HCT116 (cell line): ENCODE measurements around the gene GJA3.

Experiments used
- CEBPB ChIP-seq: IDR thresholded peaks from 2 replicates; pipeline ENCODE4 v1.6.1; 2012; ENCODE audit warnings: low read depth
- EZH2 ChIP-seq: fragments of 200-600 bp; sonication (generic); IDR thresholded peaks from 2 replicates; pipeline ENCODE4 v1.6.1; 2017; ENCODE audit warnings: antibody characterized with exemption, mixed run types
- POLR2A ChIP-seq: IDR thresholded peaks from 2 replicates; pipeline ENCODE4 v1.7.0; 2011; ENCODE audit warnings: borderline replicate concordance; ENCODE audit not compliant: insufficient read depth, insufficient read length; ENCODE audit errors: extremely low read depth
- POLR2AphosphoS5 ChIP-seq: IDR thresholded peaks from 2 replicates; pipeline ENCODE4 v1.6.1; 2011; ENCODE audit warnings: mild to moderate bottlenecking, low read depth, low read length, moderate library complexity
- SIN3A ChIP-seq: IDR thresholded peaks from 2 replicates; pipeline ENCODE4 v1.6.1; 2012; ENCODE audit warnings: low read depth
- SP1 ChIP-seq: IDR thresholded peaks from 2 replicates; pipeline ENCODE4 v1.6.1; 2012; ENCODE audit warnings: low read depth
- YY1 ChIP-seq: IDR thresholded peaks from 2 replicates; pipeline ENCODE4 v1.6.1; 2011; ENCODE audit warnings: low read length, low read depth, moderate library complexity, mild to moderate bottlenecking; ENCODE audit not compliant: insufficient replicate concordance; ENCODE audit errors: extremely low read depth
- TF ChIP-seq, protein P1 (sequence below), 3 experiments: fragments of 200-600 bp in 1 of 3; sonication (generic) in 1 of 3; IDR thresholded peaks in 2 of 3; conservative IDR thresholded peaks in 1 of 3; 2 replicates each; pipeline ENCODE4 v1.5.1; 2012 to 2017; ENCODE audit warnings: low read depth in 2 of 3, low read length in 2 of 3, antibody characterized with exemption in 1 of 3, borderline replicate concordance in 1 of 3, control low read depth in 1 of 3, mild to moderate bottlenecking in 1 of 3, mixed read lengths in 1 of 3, mixed run types in 1 of 3, moderate library complexity in 1 of 3; ENCODE audit not compliant: insufficient read depth in 1 of 3
- TF ChIP-seq, protein P2 (sequence below): IDR thresholded peaks from 2 replicates; pipeline ENCODE4 v1.6.1; 2012

DNA sequence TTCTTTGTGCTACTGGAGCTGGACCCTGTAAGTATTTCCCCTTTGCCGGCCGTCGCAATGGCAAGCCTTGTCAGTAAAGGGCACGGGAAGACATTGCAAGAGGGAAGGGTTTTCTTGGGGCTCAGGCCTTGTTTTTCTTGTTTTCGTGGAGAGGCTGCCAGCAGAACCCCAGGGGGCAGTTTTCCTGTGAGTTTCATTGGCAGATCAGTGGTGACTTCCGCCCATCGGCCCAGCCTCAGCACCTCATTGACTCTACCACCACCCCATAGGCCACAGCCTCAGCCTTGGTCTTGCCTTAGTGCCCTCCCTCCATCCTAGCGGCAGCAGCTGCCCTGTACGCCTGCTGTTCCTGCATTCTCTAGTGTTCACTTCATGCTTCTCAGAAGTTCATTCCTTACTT, 61.5 kb downstream of the GJA3 start:
- TF ChIP-seq, protein P1, sequence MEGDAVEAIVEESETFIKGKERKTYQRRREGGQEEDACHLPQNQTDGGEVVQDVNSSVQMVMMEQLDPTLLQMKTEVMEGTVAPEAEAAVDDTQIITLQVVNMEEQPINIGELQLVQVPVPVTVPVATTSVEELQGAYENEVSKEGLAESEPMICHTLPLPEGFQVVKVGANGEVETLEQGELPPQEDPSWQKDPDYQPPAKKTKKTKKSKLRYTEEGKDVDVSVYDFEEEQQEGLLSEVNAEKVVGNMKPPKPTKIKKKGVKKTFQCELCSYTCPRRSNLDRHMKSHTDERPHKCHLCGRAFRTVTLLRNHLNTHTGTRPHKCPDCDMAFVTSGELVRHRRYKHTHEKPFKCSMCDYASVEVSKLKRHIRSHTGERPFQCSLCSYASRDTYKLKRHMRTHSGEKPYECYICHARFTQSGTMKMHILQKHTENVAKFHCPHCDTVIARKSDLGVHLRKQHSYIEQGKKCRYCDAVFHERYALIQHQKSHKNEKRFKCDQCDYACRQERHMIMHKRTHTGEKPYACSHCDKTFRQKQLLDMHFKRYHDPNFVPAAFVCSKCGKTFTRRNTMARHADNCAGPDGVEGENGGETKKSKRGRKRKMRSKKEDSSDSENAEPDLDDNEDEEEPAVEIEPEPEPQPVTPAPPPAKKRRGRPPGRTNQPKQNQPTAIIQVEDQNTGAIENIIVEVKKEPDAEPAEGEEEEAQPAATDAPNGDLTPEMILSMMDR (IDR thresholded peaks at IDR 0.05 in 2 of 3, conservative IDR thresholded peaks at IDR 0.05 in 1 of 3; ENCODE audit: borderline replicate concordance in 1 of 3, insufficient read depth in 1 of 3, low read depth in 2 of 3, low read length in 2 of 3): no peak
- TF ChIP-seq POLR2A: no peak
- TF ChIP-seq POLR2AphosphoS5: no peak
- TF ChIP-seq, protein P2, sequence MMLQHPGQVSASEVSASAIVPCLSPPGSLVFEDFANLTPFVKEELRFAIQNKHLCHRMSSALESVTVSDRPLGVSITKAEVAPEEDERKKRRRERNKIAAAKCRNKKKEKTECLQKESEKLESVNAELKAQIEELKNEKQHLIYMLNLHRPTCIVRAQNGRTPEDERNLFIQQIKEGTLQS: no peak
- TF ChIP-seq SIN3A: no peak
- no peak for TF ChIP-seq YY1
- TF ChIP-seq EZH2: no peak
- no peak for TF ChIP-seq CEBPB
- TF ChIP-seq SP1: no peak
